NCI-H2029 treated with DMSO at 0.1 percent for 48 hours (cell line): ENCODE data around the gene KCNIP1.

ENCODE experiments used
- DNase-seq: peaks from one replicate; lab custom pipeline; 2025; lab: John Stamatoyannopoulos, UW

KCNIP1 gene

DNA sequence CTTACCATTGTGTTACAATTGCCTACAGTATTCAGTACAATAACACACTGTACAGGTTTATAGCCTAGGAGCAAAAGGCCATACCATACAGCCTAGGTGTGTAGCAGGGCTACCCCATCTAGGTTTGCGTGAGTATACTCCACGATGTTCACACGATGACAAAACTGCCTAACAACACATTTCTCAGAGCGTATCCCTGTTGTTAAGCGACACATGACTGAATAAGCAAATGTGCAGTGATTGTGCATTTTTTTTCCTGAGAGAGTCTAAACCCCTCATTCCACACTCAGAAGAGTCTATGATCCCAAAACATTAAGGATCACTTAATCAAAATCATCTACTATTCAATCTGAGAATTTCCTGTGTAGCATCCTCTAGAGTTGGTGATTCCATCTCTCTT lies 211.3 kb downstream of the KCNIP1 start:
- no peak for DNase-seq

DNA sequence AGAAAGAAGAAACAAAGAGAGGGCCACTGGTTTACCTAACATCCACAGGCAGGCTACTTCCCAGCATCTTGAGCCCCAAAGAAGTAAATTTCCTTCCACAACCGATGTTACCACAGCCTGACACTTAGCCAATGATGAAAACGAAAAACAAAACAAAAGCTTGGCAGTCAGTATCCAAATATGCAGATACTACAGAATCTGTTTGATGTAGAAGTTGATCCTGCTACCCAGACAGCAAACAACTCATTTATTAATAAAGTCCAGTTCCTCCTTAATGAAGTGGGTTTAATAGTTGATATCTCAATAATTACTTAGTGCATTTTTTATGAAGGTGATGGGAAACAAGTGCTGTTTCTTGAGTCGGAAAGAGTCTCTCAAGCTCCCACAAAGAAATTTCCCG lies 212.6 kb downstream of the KCNIP1 start:
- DNase-seq, result no peak

DNA sequence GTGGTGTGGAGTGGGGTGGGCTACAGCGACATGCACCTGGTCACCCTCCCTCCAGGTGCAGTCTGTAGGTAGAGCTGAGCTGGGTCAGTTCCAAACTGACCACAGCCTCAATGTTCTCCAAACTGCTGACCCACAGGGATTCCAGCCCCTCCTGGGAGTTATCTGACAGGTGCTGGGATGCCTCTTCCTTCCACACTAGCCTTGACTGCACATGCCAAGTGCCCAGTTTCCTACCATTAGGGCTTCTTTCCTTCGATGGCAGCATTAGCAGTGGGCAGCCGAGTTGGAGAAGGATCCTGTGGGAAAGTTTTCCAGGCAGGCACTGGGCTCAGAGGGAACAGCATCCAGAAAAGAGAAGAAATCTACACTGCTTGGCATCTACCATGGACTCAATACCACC lies 215.7 kb downstream of the KCNIP1 start:
- DNase-seq, result no peak

DNA sequence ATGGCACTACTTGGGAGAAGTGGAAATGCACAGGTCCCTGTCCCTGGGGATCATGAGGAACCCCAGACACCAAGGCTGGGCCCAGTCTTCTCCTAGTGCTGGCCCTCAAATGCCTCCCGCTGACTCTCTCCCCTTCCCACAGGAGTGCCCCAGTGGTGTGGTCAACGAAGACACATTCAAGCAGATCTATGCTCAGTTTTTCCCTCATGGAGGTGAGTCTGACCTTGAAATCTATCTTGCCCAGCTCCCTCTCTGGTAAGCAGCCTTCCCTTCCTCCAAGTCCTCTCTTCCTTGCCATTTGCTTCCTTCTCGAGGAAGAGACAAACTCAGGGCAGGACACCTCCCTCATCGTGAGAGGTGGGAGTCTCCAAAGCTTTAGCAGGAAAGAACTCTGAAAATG lies 216.4 kb downstream of the KCNIP1 start:
- DNase-seq, result no peak

DNA sequence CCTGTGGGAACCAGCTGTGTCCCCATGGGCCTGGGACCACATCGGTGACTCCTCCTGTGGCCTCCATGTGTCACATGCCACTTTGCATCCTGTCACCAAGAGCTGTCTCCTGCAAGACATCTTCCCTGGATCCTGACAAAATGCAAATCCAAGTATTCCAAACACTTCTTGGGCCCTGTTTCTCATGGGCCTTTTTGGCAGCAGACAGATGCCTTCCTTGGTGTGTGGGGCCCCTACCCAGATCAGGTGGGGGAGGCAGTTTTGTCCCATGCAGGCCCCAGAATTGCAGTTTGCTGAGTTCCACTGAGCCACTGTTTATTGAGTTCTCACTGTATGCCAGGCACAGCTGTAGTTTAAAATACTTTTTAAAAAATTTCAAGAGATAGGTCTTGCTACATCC lies 217.2 kb downstream of the KCNIP1 start:
- no peak for DNase-seq

DNA sequence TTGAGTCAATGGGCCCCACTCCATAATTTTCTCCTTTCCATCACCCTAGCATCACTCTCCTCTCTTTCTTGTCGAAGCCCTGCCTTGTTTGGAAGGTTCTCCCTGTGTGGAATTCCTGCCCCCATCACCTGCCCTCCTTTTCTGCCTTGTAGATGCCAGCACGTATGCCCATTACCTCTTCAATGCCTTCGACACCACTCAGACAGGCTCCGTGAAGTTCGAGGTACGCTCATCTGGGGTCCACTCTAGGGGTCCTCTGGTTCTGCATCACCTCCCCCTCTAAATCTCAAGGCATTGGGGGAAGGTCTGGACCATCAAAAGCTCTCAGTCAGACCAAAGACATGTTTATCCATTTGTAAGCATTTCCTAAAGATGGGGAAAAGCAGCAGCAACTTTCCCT lies 217.9 kb downstream of the KCNIP1 start:
- no peak for DNase-seq

DNA sequence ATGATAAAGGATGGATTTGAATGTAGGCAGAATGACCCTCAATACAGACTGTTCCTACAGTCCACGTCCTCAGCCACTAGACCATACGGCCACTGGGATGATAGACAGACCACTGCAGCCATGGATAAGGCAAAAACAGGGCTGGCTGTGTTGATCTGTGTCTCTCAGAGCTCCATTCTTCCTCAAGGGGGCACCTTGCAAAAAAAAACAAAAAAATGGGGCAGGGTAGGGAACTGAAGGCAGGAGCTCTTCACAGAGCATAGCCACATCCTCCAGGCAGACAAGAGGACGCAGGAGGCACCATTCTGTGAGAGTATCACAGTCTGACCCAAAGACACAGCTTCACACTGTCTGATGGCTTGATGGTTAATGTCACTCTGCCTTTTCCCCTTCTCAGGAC lies 218.5 kb downstream of the KCNIP1 start:
- DNase-seq, result no peak

DNA sequence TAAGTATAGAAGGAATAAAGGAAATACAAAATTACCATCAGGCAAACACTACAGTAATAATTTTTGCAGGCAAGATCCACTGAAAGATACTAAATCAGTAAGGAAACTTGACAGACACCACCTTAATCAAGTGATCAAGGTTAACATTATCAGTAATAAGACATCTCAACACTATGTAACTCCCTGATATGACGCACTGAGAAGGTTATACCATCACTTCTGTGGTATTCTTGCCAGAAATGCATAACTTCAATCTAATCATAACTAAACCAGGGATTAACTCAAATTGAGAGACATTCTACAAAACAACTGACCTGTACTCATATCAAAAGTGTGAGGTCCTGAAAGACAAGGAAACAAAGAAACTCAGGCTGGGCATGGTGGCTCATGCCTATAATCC lies 227.2 kb downstream of the KCNIP1 start:
- no peak for DNase-seq

DNA sequence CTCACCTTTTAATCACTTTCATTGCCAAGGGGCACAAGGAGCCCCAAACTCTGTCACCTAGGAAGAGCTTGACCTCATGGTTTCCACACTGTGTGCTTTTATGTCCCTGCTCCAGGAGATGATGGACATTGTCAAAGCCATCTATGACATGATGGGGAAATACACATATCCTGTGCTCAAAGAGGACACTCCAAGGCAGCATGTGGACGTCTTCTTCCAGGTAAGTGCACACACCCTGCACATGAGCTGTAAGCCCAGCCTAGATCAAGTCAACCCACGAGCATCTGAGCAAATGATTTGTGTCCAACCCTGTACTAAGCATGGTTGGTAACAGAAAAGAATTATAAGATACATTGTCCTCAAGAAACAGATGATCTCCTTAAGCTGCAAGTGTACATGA lies 228.9 kb downstream of the KCNIP1 start:
- no peak for DNase-seq

DNA sequence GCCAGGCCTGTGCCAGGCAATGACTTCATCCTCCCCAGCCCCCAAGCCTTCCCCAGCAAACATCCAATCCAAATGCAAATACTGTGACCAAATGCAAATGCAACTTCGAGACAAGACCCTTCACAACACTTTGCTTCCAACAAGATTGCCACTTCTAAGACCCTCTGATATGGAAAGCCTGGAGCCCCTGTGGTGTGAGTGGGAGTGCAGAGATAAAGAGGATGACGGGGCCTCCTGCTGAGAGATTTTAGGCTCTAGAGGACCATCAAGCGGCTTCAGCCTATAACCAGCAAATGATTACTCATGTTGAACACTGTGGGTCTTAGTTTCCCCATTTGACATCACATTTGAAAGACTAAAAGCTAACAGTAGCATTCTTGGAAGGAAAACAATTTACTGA lies 233.1 kb downstream of the KCNIP1 start:
- no peak for DNase-seq

DNA sequence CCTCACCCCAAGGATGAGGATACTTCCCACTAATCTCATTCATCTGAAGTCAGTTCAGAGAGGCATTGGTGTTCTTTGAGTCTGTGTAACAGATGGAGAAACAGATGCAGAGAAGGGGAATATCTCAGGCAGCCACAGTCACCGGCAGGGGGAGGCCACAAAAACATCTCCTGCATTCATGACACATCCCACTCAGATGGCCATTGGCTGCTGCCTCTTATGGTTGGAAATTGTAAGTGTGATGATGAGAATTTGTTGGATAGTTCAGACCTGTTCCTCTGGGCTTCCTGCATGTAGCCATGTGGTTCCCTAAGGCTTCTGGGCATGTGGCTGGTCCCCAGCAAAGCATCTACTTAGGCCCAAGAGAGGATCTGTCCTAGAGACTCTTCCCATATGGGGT lies 233.8 kb downstream of the KCNIP1 start:
- no peak for DNase-seq

DNA sequence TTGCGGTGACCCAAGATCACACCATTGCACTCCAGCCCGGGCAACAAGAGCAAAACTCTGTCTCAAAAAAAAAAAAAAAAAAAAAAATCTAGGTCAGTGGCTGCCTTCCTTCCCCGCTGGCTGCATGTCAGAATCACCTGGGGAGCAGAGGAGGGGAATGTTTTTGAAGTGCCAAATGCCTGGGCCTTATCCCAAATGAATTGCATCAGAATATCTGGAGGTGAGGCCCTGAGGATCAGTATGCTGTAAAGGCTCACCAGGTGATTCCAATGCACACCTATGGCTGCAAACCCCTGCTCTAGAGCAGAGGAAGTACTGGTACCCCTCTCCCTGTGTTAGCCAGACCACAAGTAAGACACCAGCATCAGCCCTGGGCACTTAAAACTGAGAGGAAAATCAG lies 235.0 kb downstream of the KCNIP1 start:
- no peak for DNase-seq

DNA sequence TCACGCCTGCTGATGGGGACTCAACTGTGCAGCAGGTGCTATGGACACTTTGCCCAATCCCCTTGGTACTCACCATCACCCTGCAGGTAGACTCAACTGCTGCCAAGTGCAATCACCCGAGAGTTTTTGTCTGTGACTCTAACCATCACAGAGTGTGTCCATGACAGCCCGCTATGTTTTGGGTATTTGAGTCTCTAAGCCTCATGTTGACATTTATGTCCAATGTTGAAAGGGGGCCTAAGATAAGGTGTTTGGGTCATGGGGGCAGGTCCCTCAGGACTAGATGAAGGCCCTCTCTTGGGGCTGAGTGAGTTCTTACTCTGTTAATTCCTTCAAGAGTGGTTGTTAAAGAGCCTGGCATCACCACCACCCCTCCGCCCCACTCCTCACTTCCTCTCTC lies 235.6 kb downstream of the KCNIP1 start:
- no peak for DNase-seq

DNA sequence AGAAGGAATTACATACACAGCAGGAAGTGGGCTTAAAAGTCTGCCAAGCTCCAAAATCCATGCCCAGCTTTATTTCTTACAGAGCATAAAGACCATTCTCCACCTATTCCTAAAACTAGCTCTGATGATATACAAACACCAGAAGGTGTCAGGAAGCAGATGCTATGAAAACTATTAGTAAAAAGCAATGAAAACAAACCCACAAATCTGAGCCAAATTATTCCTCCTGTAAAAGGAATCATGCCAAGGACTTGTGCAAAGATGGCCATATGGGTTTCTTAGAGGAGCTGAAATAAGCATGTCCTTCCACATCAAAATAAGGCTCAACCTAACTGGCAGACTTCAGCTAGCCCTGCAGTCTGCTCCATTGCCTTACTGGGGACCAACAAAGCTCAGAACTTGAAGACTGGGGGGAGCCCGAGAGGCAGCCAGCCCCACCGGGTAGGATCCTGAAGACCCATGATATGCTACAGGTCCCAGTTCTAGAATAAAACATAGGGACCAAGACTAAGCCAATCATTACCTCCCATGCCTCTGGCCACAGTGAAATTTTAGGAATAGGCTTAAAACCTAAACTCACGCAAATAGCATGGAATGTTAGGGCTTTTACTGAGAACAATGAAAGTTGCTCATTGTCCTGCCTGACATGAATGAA lies 236.9 kb downstream of the KCNIP1 start:
- DNase-seq, result no peak

DNA sequence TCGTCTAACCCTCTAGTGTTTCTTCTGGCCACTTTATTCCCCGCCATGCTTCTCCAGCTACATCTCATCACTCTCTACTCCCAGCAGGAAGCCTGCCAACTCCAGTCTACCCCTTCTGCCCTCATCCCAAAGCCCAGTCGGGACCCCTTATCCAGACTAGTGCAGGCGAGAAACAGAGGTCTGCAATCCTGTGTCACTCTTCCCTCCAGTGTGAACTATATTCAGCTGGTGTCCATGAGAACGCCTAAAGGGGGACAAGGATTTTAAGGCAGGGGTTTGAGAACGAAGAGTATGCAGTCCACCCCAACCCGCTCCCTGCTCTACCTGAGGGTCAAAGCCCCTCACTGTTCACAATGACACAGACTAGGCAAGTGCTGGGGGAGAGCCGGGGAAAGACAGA lies 238.0 kb downstream of the KCNIP1 start:
- DNase-seq, result no peak

DNA sequence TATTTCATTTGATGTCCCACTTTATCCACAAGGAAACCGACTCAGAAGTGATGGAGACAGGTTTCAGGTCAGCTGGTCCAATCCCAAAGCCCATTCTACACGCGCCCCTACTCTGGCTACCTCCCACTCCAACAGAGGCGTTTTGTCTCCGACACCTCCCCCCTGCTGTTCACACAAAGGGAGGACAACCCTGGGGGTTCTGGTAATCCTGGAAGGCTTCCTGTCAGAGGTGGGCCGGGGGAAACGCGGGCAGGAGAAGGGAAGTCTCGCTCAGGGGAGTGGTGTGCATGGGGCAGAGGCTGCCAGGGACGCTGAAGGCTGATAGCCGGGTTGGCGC lies 240.0 kb downstream of the KCNIP1 start:
- no peak for DNase-seq

DNA sequence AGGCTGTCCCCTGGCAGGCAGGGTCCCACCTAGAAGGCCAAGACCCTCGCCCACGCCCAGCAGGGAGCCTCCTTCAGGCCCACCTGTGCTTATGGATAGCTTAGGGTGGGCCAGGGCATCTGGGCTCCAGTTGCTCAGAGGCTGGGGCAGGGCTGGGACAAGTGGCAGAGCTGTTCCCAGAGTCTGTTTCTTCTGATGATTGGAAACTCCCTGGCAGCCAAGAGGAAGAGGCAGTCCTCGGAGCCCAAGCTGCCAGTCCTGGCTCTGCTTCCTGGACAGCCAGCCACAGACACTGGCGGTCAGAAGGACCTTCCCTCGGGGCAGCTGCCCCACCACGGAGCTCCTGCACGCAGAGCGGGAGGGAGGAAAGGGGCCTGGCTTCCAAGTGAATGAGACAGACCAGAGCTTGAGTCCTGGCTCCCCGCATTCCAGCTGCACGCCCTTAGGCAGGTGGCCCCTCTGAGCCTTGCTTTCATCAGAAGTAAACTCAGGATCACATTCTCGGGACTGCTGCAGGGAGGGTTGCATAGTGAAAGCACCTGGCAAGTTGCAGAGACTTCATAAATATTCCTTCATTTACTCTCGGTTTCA lies 241.8 kb downstream of the KCNIP1 start:
- DNase-seq, result no peak

DNA sequence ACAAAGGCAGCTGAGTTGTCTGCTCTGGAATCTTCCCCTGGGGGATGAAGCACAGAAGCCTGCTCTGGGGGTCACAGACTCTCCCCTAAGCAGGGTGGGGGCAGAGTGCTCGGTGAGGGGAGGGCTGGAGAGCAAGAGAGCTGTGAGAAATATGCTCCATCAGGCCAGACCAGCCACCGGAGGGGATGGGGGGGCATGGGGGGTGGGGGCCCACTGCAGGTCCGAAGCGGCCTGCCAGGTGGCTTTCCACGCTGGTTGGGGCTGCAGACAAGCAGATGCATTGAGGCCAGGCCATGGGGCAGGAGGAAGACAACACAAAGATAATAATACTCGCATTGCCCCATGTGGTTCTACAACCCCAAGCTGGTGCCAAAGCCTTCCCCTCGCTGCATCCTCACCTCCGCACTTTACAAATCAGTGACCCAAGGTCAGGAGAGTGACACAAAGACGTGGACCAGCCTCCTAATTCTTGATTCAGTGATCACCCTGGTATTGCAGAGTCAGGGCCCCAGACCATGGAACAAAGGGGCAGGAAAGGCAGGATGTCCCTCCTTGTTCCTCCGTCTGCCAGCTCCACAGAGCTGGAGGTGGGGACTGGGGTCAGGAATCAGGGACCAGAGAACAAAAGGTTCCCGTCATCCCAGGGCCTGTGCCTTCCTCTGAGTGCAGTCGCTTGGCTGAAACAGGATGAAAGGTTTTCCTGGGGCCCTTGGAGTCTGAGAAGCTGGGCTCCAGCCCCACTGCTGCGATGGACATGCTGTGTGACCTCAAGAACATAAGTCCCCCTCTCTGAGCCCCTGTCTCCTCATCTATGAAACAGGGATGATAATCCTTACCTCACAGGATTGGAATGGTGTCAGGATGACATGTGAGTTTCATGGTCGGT lies 242.5 kb downstream of the KCNIP1 start:
- DNase-seq, result no peak

DNA sequence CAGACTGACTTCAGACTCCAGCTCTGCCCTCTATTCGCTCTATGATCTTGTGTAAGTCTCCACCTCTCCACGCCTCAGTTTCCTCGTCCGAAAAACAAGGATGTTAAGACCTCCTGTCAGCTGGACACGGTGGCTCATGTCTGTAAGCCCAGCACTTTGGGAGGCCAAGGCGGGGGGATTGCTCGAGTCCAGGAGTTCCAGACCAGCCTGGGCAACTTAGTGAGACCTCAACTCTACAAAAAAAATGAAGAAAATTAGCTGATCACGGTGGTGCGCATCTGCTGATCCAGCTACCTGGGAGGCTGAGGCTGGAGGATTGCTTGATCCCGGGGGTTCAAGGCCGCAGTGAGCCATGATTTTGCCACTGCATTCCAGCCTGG lies 243.1 kb downstream of the KCNIP1 start:
- DNase-seq, result no peak

DNA sequence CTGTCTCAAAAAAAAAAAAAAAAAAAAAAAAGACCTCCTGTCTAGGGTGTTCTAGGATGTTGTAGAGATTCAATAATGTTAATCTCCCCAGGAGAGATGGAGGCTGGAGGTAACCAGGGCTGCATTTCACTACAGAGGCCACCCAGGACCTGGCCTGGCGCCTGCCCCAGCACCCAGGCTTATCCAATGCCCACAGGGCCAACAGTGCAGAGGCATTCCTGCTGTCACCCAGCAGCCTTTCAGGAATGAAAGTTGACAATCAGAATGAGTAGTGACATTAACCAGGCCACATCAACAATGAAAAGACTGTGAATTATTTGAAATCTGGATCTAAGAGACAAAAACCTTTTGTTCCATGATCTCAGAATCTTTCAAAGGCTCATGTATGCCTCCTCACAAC lies 243.5 kb downstream of the KCNIP1 start:
- no peak for DNase-seq

DNA sequence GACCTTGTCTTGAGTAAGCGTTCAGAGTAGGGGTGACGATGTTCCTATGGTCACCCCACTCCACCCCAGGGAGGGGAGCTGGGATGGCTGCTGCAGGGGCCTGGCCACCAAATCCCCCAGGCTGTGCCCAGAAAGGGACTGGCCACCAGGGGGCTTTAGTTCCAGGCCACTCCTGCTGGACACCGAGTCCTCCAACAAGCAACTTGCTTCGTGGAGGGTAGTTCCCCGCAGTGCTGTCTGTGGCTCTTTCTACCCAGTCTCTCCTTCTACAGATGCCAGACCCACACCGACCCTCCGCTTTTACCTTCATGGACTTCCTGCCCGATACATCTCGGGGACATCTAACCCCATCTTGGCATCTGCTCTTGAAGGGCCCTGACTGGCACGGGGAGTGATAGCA lies 244.0 kb downstream of the KCNIP1 start:
- DNase-seq, result no peak

DNA sequence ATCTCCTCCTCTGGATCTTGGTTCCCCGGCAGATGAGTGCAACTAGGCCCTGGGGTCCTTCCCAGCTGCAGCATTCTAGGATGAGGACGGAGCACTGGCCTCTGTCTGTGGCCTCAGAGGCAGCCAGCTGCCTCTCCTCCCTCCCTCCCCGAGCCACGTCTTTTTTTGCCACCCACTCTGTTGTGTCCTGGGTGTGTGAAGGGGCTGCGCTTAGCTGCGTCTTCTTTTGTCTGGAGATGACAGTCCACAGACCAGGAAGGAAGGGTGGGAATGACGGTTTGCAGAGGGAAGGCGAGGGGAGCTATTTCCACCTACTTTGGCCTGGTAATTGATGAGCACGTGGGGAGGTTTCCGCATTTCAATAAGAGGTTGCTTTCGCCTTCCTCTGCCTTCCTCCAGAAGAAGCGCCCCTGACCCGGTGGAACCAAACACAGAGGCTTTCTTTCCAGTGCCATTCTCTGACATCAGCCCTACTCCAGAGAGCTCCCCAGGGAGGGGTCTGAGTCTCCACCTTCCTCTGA lies 245.2 kb downstream of the KCNIP1 start:
- no peak for DNase-seq

DNA sequence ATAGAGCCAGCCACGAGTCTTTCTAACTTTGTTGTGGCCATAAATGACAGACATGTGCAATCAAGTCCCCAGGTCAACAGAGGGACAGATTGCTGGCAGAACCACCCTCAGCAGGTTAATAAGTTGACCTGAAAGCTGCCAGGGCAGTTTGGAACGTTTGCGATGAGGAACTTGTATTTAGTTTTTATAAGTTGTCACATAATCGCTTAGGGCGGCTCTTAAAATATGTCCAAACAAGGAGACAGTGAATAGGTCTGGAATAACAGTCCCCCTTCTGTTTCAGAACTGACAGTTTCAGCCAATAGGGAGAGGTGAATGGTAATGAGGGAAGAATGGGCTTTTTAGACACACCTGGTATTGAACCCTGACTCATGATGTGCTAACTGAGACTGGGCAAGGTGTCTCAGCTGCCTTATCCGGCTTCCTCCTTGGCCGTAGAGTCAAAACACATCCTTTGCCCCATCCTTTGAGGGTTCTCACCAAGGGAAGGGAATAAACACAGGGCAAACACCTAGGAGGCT lies 246.2 kb downstream of the KCNIP1 start:
- no peak for DNase-seq
